Kidney (tissue), 14 donors: ENCODE results near the gene BEAN1. TPM values are rescaled to one million over a fixed set of nuclear protein-coding genes. Genes with fewer than 3 reads are reported as not detected.

Experiments used
- DNase-seq, 5 donors: peaks; one replicate each; pipeline ENCODE4 v3.0.0-alpha.2; 2013 to 2020
- FAIRE-seq: peaks from 2 replicates; lab custom pipeline; 2012; peaks lifted over from hg19 to GRCh38; lab: Jason Lieb, UNC
- H3K27ac ChIP-seq, 2 donors: one replicate each; pipeline ENCODE4 v1.7.0; 2013; ENCODE audit warnings: low read depth in 2 of 2, low read length in 2 of 2, inconsistent platforms in 1 of 2
- H3K27me3 ChIP-seq: one replicate; pipeline ENCODE4 v1.7.1; 2013; ENCODE audit warnings: low read length, inconsistent platforms; ENCODE audit not compliant: control insufficient read depth, insufficient read depth
- H3K36me3 ChIP-seq, 3 donors: one replicate each; pipeline versions ENCODE4 v1.7.0 to v1.7.1; 2013; ENCODE audit warnings: low read length in 3 of 3, control low read depth in 1 of 3, inconsistent platforms in 1 of 3; ENCODE audit not compliant: insufficient read depth in 3 of 3, control insufficient read depth in 2 of 3
- H3K4me1 ChIP-seq, 3 donors: one replicate each; pipeline versions ENCODE4 v1.7.0 to v1.7.1; 2013; ENCODE audit warnings: low read length in 3 of 3, inconsistent platforms in 1 of 3, low read depth in 1 of 3; ENCODE audit not compliant: control insufficient read depth in 2 of 3, insufficient read depth in 2 of 3
- H3K4me3 ChIP-seq, 3 donors: one replicate each; pipeline versions ENCODE4 v1.7.0 to v1.8.1; 2013; ENCODE audit warnings: low read length in 3 of 3, control low read depth in 1 of 3, inconsistent platforms in 1 of 3
- H3K9ac ChIP-seq, 3 donors: one replicate each; pipeline versions ENCODE4 v1.7.0 to v1.7.1; 2013; ENCODE audit warnings: low read length in 3 of 3, control low read depth in 1 of 3, inconsistent platforms in 1 of 3
- H3K9me3 ChIP-seq, 3 donors: one replicate each; pipeline versions ENCODE4 v1.7.0 to v1.7.1; 2013; ENCODE audit warnings: low read length in 3 of 3, control low read depth in 1 of 3, inconsistent platforms in 1 of 3; ENCODE audit not compliant: control insufficient read depth in 2 of 3, insufficient read depth in 1 of 3
- intact Hi-C: fragments of 100-400 bp; cut with DNase I; formaldehyde crosslinking; loops from one replicate; pipeline ENCODE4 v1.11.1; 2022
- polyA plus RNA-seq: library from polyadenylated mRNA; stranded (reverse); fragments of 350-450 nt; fragmentation: Illumina TruSeq; extraction: RNeasy Lipid Tissue Mini Kit (QIAGEN cat#74804); gene quantifications from one replicate; pipeline ENCODE4 v1.2.3, GENCODE V29; 2014; ENCODE audit warnings: low read depth, low replicate concordance; ENCODE audit not compliant: insufficient read depth
- total RNA-seq: library from RNA; stranded (reverse); fragmentation: NEBNext Ultra II Directional; extraction: Animal tissue kit (Norgen Biotek cat#: 25700); gene quantifications from one replicate; pipeline ENCODE4 v1.2.1, GENCODE V29; 2021
- TF ChIP-seq, protein P1 (sequence below): IDR thresholded peaks from 3 replicates; pipeline ENCODE4 v1.5.1; 2012; ENCODE audit warnings: mild to moderate bottlenecking, moderate library complexity, borderline replicate concordance; ENCODE audit not compliant: insufficient read depth; ENCODE audit errors: extremely low read depth
- donor health status: control.
- donor health status: control.
- donor health status: control.
- donor health status: control.
- donor health status: control.
- donor health status: DM: yes; HTN: yes; CAD: no.
- donor health status: Normal renal cell carcinoma (clear cell type).

Gene BEAN1
- total and polyA plus RNA-seq, 2 donors from 2014 or later = 0.47 to 2.4 TPM

DNA sequence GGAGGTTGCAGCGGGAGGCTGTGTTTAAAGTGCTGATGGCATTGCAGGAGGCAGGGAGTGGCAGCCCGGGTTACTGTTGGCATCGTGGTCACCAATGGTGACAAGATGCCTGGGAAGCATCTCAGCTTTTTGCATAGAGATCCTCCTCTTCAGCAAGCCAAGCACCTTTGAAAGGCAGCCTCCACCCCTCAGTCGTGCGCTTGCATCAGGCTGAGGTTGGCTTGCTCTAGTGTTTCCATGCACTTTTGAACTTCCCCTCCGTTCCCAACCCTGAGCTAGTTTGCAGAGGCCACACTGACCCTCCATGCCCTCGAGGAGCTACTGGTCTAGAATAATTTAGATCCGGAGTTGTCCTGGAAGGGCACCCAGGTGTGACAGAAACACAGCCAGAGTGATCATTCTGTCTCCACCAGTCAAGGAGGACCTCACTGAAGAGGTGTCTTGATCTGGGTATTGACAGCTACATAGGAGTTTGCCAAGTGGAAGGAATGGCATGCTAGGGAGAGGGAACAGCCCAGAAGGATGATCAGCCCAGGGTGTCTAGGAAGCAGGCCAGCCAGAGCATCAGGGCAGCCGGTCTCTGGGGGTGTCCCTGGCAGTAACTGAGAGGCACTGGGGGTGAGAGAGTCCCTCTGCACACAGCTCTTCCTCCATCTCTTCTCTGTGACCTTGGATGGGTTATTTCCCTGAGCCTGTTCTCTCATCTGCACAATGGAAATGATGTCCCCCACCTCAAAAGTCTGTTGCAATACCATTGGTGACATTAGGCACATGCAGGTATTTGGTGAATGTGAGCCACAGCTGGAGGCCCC lies 7.7 kb downstream of the BEAN1 start:
- H3K9me3 ChIP-seq = no peaks in the 10 kb centered on the region
- intact Hi-C loops = no loop called here
- TF ChIP-seq, protein P1, sequence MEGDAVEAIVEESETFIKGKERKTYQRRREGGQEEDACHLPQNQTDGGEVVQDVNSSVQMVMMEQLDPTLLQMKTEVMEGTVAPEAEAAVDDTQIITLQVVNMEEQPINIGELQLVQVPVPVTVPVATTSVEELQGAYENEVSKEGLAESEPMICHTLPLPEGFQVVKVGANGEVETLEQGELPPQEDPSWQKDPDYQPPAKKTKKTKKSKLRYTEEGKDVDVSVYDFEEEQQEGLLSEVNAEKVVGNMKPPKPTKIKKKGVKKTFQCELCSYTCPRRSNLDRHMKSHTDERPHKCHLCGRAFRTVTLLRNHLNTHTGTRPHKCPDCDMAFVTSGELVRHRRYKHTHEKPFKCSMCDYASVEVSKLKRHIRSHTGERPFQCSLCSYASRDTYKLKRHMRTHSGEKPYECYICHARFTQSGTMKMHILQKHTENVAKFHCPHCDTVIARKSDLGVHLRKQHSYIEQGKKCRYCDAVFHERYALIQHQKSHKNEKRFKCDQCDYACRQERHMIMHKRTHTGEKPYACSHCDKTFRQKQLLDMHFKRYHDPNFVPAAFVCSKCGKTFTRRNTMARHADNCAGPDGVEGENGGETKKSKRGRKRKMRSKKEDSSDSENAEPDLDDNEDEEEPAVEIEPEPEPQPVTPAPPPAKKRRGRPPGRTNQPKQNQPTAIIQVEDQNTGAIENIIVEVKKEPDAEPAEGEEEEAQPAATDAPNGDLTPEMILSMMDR = no peak
- no peak for FAIRE-seq
- peaks cover 3% of the 10 kb centered on the region for H3K27me3 ChIP-seq
- no peaks in the 10 kb centered on the region for H3K36me3 ChIP-seq
- H3K9ac ChIP-seq = no peak overlapping the region
- no peak for DNase-seq
- H3K4me3 ChIP-seq = no peak overlapping the region
- no peak overlapping the region for H3K27ac ChIP-seq
- H3K4me1 ChIP-seq = no peaks in the 10 kb centered on the region

DNA sequence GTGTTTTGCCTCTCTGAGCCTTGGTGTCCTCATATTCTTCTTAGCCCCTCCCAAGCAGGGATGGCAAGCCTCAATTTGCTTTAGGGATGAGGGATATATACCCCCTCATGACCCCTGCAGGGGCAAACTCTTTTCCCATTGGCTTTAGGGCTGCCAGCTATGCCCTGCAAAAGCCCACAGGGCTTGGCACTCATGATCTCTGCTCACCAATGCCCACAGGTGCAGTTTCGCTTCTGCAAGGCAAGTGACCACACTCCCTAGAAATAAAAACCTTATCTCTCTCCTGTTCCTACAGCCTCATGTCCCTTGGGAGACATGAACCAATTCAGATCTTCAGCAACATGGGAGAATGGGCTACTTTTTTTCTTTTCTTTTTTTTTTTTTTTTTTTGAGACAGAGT lies 8.8 kb downstream of the BEAN1 start:
- no peak for FAIRE-seq
- intact Hi-C loops = no loop called here
- TF ChIP-seq, protein P1 = no peak

DNA sequence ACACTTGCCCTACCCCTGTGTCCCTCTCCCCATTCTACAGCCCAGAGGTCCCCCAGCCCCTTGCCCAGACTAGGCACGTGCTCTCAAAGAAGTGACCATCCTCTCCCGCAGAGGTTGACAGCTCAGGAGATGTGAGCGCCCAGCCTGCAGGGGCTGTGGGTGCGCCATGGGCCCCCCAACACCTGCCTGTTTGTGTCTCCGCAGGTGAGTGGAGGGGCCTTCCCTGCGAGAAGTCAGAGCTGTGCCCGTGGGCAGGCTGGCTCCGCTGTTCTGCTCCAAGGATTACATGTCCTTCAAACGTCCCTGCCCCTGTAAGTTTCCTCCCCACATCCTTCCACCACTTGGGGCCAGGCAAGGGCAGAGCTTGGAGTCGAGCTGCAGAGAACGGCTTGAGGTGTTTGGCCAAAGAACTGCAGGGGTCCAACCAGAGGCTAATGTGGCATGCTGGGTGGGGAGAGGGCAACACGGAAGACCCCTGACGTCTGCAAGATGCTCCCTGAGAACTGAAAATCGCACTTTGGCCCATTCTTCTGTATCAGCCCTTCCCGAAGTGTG lies 10.4 kb downstream of the BEAN1 start:
- Histone ChIP-seq H3K4me3 (no peak overlapping the region), H3K27ac (no peak overlapping the region), H3K4me1 (no peaks in the 10 kb centered on the region), H3K27me3 (no peaks in the 10 kb centered on the region), H3K9me3 (no peaks in the 10 kb centered on the region), H3K36me3 (no peaks in the 10 kb centered on the region), H3K9ac (no peak overlapping the region)
- intact Hi-C loops = no loop called here
- TF ChIP-seq, protein P1 = no peak
- FAIRE-seq (no peak), DNase-seq (no peak)

More for the DNA sequence above, 8.8 kb downstream of the BEAN1 start:
- Histone ChIP-seq H3K36me3 (no peaks in the 10 kb centered on the region), H3K9me3 (no peaks in the 10 kb centered on the region), H3K27me3 (no peaks in the 10 kb centered on the region), H3K4me1 (no peaks in the 10 kb centered on the region), H3K4me3 (no peak overlapping the region), H3K27ac (no peak overlapping the region), H3K9ac (no peak overlapping the region)
- no peak for DNase-seq
